ENCODE measurements around the gene ZNF70.
A peak's percentile ranks its signal among the peaks of the same experiment; 100 is the strongest.

Gene ZNF70

DNA sequence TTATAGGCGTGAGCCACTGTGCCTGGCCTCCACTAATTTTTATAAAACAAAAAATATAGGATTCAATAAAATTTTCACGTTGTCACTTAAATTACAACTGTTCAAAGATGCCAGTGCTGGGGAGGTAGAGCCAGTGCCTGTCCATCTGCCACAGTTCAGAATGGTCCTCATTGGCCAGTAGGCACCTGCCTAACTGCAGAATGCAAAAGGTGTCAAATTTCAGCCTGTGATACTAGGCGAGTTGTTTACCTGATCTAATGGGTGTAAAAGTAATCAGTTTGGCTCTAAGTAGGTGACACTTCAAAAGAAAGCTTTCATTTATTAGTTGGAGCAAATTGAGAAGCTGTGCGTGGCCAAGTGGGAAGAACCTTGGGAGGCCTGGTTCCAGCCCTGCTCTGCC lies 38.2 kb upstream of the ZNF70 start:
- no peak for DNase-seq (ENCODE audit: low read depth)
- no peak overlapping the region for H3K4me3 ChIP-seq (ENCODE audit: control insufficient read depth, low read depth, low read length)

DNA sequence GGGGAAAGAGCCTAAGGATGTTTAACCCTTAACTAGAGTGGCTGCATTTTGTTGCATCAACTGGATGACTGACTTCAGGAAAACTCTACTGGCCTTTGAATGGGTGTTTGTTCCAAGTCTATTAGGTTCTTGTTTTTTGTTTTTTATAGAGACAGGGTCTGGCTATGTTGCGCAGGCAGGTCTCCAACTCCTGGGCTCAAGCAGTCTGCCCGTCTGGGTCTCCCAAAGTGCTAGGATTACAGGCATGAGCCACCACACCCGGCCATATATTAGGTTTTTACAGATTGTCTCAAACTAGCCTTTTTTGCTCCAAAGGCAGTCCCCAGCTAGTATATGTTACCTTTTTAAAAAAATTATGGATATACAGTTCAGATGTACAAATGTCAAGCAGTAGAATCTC lies 37.0 kb upstream of the ZNF70 start:
- DNase-seq (ENCODE audit: low read depth) = no peak
- H3K4me3 ChIP-seq (ENCODE audit: control insufficient read depth, low read depth, low read length) = peak overlapping the region; percentile 55
- TF ChIP-seq, protein P1, sequence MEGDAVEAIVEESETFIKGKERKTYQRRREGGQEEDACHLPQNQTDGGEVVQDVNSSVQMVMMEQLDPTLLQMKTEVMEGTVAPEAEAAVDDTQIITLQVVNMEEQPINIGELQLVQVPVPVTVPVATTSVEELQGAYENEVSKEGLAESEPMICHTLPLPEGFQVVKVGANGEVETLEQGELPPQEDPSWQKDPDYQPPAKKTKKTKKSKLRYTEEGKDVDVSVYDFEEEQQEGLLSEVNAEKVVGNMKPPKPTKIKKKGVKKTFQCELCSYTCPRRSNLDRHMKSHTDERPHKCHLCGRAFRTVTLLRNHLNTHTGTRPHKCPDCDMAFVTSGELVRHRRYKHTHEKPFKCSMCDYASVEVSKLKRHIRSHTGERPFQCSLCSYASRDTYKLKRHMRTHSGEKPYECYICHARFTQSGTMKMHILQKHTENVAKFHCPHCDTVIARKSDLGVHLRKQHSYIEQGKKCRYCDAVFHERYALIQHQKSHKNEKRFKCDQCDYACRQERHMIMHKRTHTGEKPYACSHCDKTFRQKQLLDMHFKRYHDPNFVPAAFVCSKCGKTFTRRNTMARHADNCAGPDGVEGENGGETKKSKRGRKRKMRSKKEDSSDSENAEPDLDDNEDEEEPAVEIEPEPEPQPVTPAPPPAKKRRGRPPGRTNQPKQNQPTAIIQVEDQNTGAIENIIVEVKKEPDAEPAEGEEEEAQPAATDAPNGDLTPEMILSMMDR (IDR thresholded peaks at IDR 0.05; ENCODE audit: control insufficient read depth, insufficient read depth, low read depth, low read length, missing control alignments) = no peak

More for the DNA sequence above, 38.2 kb upstream of the ZNF70 start:
- TF ChIP-seq, protein P1 (IDR thresholded peaks at IDR 0.05; ENCODE audit: control insufficient read depth, insufficient read depth, low read depth, low read length, missing control alignments) = no peak

DNA sequence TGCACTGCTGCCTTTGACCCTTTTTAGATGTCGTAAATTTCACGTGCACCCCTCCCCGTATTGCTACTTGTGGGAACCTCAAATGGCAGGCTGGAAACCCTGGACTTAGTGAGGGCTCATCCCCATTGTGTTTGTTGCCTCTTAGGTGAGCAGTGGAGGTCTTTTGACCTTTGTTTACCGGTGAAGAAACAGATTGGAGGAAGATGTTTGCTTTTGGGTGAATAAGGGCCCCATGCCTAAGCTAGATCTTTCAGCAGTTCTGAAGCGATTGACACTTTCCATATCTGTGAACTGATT lies 36.6 kb upstream of the ZNF70 start:
- TF ChIP-seq, protein P1 (IDR thresholded peaks at IDR 0.05; ENCODE audit: control insufficient read depth, insufficient read depth, low read depth, low read length, missing control alignments) = no peak
- H3K4me3 ChIP-seq (ENCODE audit: control insufficient read depth, low read depth, low read length) = peak overlapping the region; percentile 55
- DNase-seq (ENCODE audit: low read depth) = no peak

DNA sequence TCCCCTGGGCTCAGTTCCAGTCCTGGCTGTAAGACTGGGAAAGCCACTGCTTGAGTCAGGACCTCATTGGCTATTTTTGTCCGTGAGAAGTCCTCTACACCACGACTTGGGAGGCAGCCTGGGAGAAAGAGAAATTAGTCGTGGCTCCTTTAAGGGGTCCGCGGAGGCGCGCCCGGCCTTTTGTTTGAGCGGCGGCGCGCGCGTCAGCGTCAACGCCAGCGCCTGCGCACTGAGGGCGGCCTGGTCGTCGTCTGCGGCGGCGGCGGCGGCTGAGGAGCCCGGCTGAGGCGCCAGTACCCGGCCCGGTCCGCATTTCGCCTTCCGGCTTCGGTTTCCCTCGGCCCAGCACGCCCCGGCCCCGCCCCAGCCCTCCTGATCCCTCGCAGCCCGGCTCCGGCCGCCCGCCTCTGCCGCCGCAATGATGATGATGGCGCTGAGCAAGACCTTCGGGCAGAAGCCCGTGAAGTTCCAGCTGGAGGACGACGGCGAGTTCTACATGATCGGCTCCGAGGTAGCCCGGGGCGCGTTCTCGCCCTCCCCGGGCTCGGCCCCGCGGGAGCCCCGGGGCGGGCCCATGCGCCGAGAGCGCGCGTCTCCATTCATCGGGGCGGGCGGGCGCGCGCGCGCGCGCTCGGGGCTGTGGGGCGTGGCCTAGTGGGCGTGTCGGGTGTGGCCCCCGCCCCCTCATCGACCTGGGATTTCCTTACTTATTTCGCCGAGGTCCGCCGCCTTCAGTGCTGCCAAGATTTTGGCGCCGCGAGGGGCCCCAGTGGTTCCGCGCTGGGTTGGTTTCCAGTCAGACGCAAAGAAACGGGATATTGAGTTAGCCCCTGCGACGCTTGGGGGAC lies 36.1 kb upstream of the ZNF70 start, which contains the start of gene SMARCB1:
TSS of gene SMARCB1 (plus strand) at position 215 of the 848 bp plus-strand sequence. CDS start at position 419, 204 bp downstream.
- peak; percentile 71 for DNase-seq (ENCODE audit: low read depth)
- TF ChIP-seq, protein P1 (IDR thresholded peaks at IDR 0.05; ENCODE audit: control insufficient read depth, insufficient read depth, low read depth, low read length, missing control alignments) = no peak
- peak within 1 kb of the TSS; percentile 55 for H3K4me3 ChIP-seq (ENCODE audit: control insufficient read depth, low read depth, low read length)

DNA sequence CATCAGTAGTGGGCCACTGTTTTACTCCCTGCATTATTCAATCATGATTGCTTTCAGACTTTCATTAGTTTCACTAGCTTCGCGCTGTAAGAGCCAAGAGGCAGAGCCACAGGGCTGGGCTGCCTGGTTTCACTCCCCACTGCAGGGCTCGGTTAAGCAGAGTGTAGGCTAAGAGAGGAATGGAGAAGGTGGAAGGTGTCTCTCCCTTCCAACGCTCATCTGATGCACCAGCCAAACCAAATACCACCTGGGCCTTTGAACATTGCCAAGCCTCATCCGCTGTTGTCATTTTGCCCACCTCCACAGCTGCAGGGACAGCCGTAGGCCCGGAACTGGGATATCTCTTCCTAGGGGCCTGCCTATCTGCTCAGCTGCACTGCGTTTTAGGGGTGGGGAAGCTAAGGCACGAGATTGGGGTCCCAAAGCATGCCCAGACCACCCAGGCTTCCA lies 35.4 kb upstream of the ZNF70 start:
- TF ChIP-seq, protein P1 (IDR thresholded peaks at IDR 0.05; ENCODE audit: control insufficient read depth, insufficient read depth, low read depth, low read length, missing control alignments) = no peak
- peak overlapping the region; percentile 27 for H3K4me3 ChIP-seq (ENCODE audit: control insufficient read depth, low read depth, low read length)
- DNase-seq (ENCODE audit: low read depth) = no peak

DNA sequence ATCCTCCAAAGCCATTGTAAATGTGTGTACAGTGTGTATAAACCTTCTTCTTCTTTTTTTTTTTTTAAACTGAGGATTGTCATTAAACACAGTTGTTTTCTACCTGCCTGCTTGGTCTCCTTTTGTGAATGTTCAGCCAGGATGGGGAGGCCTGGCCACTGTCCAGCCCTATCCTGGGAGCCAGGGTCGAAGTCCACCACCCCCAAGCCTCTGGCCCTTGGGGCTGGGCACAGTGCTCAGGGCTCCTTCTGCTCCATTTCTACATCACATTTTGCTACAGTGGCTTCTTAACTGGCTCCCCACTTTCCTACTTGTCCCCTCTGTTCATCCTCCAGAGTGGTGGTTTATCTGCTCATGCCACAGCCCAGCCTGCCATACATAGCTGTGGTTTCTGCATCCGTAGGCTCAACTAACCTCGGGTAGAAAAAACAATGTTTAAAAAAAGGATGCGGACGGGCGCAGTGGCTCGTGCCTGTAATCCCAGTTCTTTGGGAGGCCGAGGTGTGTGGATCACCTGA lies 33.4 kb upstream of the ZNF70 start:
- TF ChIP-seq, protein P1 (IDR thresholded peaks at IDR 0.05; ENCODE audit: control insufficient read depth, insufficient read depth, low read depth, low read length, missing control alignments) = no peak
- DNase-seq (ENCODE audit: low read depth) = peak; percentile 51
- no peak overlapping the region for H3K4me3 ChIP-seq (ENCODE audit: control insufficient read depth, low read depth, low read length)
